ENCODE data around the gene ELOVL4. TPM values are rescaled to one million over a fixed set of nuclear protein-coding genes. Genes with fewer than 3 reads are reported as not detected.

Gene ELOVL4
- total RNA-seq = 0.41 TPM
- long read RNA-seq, partial matches to known transcripts = 0 of 2 reads
- long read RNA-seq, other reads (novel, unspliced or antisense) = 0 of 2 reads

DNA sequence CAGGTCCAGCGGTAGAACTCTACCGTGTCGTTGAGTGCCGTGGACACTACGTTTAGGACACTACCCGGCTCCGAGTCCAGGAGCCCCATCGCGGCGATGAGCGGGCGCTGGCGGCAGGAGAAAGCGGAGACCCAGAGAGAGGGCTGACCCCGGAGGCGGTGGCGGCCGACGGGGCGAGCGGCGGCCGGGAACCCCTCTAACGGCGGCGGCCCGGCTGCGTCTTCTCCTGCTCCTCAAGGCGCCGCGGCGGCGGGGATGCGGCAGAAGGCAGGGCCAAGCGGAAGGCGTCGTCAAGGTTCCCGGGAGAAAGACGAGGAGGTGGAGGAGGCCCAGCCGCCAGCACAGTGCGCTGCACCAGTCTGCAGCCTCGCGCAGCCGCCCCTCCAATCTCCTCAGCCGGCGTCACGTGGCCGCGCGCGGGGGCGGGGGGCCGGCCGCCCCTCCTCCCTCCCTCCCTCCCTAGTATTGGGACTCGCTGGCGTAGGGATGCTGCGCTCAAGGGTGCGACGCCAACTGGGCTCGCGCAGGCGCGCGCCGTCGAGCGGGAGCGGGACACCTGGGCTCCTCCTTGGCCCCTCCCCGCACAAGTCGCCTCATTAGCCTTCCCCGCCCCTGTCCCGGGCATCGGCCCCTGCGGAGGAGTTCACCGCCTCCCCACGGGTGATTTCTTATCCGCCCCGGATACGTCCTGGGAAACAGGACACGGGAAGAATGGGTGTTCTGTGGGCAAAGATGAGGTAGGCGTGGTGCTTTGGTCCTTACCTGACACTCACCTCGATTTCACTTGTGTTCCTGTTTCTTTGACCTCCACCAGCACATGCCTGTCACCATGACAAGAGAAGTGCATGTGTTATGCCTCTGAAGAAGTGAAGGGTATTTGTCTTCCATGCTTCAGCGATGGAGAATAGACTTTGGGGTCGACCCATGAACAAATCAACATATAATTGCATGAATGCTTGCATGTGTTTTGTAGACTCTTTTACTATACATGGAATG lies at the start of gene ELOVL4:
Gene ELOVL4 (minus strand): TSS at position 363 of the 996 bp plus-strand sequence. CDS start 274 bp downstream, at position 89.
- peak; percentile 94 for ATAC-seq

DNA sequence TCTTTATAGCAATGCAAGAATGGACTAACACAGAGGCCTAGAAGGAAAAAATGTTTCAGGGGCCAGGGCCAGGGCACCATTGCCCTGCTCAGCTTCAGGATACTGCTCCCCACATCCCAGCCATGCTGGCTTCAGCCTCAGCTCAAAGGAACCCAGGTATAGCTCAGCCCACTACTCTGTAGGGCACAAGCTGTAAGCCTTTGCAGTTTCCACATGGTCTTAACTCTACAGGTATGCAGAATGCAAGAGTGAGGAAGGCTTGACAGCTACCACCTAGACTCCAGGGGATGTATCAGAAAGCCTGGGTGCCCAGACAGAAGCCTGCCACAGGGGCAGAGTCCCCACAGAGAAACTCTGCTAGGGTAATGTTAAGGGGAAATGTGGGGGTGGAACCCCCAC lies 46.6 kb upstream of the ELOVL4 start:
- ATAC-seq (no peak), DNase-seq (ENCODE audit: missing footprints) (no peak)
- intact Hi-C loops (cut with DNase I) = no loop called here

More for the DNA sequence above, at the start of gene ELOVL4:
- intact Hi-C loops (cut with DNase I) = loop anchor here (10.0 kb wide), 1 partner anchor 147 kb away; no protein-coding TSS in a partner anchor
- peak; percentile 71 for DNase-seq (ENCODE audit: missing footprints)

DNA sequence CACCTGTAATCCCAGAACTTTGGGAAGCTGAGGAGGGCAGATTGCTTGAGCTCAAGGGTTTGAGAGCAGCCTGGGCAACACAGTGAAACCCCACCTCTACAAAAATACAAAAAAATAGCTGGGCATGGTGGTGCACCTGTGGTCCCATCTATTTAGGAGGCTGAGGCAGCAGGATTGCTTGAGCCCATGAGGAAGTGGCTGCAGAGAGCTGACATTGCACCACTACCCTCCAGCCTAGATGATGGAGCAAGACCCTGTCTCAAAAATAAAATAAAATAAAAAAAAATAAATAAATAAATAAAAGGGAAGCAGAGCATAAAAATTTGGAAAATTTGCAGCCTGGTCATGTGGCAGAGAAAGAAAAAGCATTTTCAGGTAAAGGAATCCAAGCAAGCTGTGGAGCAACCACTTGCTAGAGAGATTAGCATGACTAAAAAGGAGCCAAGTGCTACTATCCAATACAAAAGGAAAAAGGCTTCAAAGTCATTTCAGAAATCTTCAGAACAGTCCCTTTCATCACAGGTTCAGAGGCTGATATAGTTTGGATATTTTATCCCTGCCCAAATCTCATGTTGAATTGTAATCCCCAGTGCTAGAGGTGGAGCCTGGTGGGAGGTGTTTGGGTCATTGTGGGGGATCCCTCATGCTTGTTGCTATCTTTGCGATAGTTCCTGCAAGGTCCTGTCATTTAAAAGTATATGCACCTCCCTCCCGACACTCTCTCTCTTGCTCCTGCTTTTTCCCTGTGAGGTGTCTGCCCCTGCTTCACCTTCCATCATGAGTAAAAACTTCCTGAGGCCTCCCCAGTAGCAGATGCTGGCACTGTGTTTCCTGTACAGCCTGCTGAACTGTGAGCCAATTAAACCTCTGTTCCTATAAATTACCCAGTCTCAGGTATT lies 45.9 kb upstream of the ELOVL4 start:
- no peak for ATAC-seq
- intact Hi-C loops (cut with DNase I) = no loop called here
- peak; percentile 30 for DNase-seq (ENCODE audit: missing footprints)

DNA sequence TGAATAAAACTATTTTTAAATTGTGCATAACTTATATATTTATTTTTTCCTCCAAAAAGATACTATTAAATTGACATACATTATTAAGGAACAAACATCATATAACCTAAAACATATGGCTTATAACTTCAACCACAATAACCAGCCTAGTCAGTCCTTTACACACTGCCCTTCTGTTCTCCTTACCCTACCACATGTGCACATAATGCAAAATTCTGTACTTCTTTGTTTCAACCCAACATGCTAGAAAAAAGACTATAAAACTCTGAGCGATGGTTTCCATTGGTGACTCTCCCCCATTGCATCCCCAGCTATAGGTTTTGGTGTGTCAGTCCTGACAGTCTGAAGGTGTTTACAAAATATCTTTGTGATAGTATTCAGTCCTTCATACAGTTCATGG lies 42.3 kb upstream of the ELOVL4 start:
- no peak for DNase-seq (ENCODE audit: missing footprints)
- intact Hi-C loops (cut with DNase I) = no loop called here
- ATAC-seq = no peak

DNA sequence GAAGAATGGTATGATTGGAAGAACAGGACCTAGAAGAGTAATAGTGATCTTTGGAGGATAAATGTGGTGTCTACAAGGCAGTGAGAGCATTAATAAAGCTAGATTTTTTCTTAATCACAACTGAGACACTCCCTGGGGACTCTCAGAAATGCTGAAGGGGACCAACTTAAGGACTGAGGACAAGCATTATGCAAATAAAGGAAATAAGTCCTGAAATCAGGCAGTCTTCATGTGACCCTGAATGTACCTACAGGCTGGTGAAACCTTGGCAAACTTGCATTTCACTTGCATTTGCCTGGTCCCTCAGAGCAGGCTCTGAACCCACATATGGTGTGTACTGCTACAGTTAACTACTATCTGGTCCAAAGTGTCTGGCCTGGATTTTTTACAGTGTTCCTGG lies 37.8 kb upstream of the ELOVL4 start:
- no peak for ATAC-seq

DNA sequence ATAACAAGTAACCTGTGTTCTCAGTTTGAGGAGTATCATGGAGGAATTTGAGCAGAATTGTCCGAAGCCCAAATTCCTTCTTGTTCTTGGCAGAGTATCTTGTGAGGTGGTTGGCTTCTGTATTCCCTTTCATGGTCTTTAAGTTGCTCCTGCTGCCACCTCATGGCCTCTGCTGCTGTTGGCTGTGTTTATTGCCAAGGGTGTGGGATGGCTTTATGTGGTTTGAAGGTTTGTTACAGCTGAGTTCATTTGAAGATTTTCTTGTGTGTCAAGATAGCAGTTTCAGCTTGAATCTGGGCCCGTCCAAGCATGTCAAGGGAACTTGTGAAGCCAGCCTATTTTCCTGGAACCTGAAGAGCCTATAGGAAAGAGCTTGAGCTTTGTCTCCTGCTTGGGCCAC lies 36.9 kb upstream of the ELOVL4 start:
- intact Hi-C loops (cut with DNase I) = no loop called here
- no peak for DNase-seq (ENCODE audit: missing footprints)
- no peak for ATAC-seq

More for the DNA sequence above, 37.8 kb upstream of the ELOVL4 start:
- DNase-seq (ENCODE audit: missing footprints) = no peak
- intact Hi-C loops (cut with DNase I) = no loop called here

DNA sequence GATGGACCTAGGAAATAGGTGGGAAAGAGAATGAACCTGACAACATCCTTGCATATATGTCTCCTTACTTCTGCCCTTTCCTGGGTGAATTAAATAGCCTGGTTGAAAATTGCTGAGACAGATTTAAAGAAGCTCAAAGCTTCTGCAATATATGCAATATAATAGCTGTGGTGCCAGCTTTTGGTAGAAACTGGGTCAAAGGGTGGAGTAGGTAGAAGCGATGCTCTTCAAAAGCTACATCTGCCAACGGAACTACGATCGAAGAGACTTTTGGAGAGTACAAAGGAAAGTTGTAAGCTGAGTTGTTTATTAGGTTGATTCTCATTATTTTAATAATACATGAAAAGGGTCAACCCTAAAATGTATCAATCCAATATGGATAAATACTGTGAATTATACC lies 34.3 kb upstream of the ELOVL4 start:
- intact Hi-C loops (cut with DNase I) = no loop called here
- ATAC-seq (no peak), DNase-seq (ENCODE audit: missing footprints) (no peak)

DNA sequence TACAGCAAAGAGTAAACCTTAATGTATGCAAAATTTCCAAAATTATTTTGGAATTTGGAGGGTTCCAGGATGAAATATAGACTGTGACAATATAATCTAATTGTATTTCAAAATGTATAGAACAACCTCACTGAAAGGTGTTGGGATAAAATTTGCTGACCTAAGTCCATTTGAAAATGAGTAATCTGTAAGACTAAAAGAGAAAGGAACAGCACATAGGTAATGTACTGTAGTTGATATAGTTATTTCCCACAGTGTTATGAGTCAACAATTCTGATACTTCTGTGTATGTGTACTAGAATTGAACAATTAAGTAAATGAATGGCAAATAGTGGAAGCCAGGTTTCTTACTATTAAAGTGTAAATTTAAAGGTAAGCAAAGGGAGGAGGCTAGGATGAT lies 23.8 kb upstream of the ELOVL4 start:
- DNase-seq (ENCODE audit: missing footprints) (no peak), ATAC-seq (no peak)
- intact Hi-C loops (cut with DNase I) = no loop called here

DNA sequence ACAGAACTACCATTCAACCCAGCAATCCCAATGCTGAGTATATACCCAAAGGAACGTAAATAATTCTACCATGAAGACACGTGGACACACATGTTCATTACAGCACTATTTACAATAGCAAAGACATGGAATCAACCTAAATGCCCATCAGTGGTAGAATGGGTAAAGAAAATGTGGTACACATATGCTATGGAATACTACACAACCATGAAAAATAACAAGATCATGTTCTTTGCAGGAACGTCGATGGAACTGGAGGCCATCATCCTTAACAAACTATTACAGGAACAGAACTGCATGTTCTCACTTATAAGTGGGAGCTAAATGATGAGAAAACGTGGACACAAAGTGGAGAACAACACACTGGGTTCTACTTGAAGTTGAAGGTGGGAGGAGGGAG lies 22.4 kb upstream of the ELOVL4 start:
- intact Hi-C loops (cut with DNase I) = no loop called here
- DNase-seq (ENCODE audit: missing footprints) (no peak), ATAC-seq (no peak)

DNA sequence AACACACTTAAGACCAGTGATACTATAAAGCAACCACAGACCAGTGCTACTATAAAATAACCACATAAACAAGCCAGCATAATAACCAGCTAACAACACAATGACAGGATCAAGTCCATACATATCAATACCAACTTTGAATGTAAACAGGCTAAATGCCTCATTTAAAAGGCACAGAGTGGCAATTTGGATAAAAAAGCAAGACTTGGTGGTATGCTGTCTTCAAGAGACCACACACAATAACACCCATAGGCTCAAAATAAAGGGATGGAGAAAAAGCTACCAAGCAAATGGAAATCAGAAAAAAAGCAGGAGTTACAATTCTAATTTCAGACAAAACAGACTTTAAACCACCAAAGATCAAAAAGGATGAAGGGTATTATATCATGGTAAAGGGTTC lies 19.8 kb upstream of the ELOVL4 start:
- ATAC-seq = no peak

DNA sequence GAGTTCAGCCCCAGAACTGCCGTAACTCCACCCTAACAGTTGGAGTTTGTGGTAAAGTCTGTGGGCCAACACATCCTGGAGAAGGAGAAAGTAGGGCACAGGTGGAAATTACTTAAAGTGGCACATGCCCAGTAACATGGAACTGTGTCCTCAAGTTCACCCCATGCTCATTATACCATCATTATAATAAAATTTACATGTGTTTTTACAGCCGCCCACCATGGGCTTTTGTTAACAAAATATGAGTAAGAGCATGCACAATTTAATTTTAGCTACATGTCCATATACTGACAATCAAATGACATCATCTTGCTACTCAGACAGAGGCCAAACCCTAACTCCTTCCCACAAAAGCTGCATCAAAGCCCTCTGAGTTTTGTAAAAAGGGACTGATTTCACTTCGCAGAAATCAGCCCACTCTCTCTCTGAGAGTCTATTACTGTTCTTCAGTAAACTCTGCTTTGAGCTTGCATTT lies 17.3 kb upstream of the ELOVL4 start:
- intact Hi-C loops (cut with DNase I) = no loop called here
- no peak for DNase-seq (ENCODE audit: missing footprints)
- ATAC-seq = no peak

More for the DNA sequence above, 19.8 kb upstream of the ELOVL4 start:
- no peak for DNase-seq (ENCODE audit: missing footprints)
- intact Hi-C loops (cut with DNase I) = no loop called here

DNA sequence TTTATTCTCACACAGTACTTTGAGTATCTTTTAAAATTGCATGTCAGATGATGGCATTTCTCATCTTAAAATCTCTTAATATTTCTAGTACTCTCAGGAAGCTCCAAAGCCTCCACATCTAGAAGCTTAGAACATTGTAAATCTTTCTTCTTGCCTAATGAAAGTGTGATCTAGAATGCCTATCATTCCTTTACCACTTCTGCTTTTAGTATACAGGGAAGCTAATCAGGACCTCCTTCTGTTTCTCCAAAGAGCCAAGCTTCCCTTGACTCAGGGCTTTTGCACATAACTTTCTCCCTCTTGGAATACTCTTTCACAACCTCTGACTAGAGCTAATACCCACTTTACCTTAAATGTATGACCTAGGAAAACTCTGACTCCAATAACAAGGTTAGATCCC lies 7.5 kb upstream of the ELOVL4 start:
- no peak for DNase-seq (ENCODE audit: missing footprints)

DNA sequence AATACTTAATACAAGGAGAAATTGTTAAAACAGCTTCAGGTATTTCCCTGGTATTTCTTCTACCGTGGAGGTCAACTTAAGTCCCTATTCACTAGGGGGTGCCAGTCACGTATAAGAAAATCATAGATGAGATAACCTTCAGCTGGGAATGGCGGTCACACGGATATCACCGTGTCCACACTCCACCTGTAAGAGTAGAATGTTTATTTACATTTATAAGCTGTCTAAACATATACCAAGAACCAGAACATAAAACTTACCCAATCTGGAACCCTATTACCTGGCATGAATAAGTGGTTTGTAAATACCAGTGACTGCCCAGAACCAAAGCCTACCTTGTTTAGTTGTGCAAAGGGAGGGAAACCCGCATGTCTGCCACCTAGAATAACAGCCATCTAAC lies 1.9 kb upstream of the ELOVL4 start:
- DNase-seq (ENCODE audit: missing footprints) = no peak
- intact Hi-C loops (cut with DNase I) = loop anchor here (10.0 kb wide), 1 partner anchor 146 kb away; no protein-coding TSS in a partner anchor
- no peak for ATAC-seq

More for the DNA sequence above, 7.5 kb upstream of the ELOVL4 start:
- no peak for ATAC-seq
- intact Hi-C loops (cut with DNase I) = no loop called here

DNA sequence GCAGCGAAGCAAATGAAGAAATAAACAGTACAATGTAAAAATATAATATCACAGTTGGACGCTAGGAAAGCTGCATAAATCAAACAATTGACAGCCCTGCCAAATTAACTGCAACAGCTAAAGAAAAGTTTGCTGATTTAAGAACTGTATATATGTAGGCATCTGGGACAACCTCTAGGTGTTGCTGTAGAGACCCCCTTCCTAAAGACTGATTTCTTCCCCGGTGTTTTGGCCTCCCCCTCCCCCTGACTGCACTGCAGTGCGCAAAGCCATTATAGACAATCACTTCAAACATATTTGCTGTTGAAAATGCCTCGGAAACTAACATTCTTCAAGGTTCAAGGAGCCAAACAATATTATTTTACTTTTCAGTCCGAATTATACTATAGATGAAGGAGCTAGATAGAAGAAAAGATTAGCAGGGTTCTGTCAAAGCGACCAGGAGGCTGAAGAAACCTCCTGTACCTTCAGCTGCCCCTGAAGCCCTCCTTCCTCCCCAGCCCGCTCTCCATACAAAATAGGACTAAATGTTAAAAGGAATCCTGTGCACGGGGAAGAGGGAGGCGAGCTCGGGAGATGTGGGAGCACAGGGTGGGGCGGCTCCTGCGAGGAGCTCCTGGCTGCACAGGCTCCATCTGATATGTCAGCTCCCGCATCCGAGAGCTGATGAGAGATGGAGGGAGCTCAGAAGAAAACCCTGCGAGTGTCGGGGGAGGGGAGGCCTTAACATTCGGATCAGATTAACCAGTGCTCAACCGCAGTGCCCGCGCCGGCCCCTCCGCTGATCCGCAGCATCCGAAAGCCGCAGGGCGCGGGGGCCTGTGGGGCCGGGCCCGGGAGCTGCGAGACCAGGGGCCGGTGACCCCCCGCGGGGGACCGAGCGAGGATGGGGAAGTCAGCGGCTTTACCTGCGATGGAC lies 822 bp downstream of the ELOVL4 start:
- ATAC-seq (peak; percentile 47), DNase-seq (ENCODE audit: missing footprints) (no peak)
- intact Hi-C loops (cut with DNase I) = loop anchor here (10.0 kb wide), 1 partner anchor 148 kb away; no protein-coding TSS in a partner anchor

DNA sequence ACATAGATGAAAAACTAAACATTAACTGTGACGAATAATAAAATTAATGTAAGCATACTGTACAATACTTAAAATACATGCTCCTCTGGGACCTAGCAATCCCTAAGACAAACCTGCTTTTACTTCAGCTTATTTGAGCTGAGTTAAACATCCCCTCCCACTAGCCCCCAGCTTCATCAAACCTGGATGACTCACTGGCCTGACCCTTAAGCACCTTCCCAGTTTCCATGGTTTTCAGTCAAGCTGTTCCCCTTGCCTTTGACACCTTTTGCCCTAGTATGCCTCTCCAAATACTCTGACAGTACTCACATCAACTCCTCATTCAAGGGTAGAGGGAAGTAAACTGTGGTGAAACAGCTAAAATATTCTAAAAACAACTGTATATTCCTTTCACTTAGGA lies 4.2 kb downstream of the ELOVL4 start:
- DNase-seq (ENCODE audit: missing footprints) (no peak), ATAC-seq (no peak)
- intact Hi-C loops (cut with DNase I) = loop anchor here (10.0 kb wide), 1 partner anchor 152 kb away; no protein-coding TSS in a partner anchor

DNA sequence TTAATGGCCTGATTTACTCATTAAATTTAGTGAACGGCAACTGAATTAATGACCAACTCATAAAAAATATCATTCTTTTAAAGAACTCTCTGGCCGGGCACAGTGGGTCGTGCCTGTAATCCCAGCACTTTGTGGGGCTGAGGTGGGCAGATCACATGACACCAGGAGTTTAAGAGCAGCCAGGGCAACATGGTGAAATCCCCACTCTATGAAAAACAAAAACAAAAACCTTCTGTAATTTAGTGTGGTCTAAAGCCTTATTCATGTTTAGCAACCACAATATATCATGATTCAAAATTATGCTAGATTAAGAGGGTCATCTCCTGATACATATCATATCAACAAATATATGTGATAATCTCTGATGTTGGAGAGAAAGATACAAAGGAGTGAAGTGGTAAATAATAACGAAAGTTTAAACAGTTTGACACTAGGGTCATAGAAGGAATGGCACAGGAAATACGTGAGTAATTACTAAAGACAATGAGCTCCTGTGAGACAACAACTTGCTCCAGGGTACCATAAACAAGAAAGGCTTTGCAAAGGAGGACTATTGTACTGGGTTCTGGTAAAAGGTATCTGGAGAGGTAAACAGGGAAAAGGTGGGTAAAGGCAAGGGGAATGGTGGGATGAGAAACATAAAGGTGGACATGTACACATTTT lies 5.7 kb downstream of the ELOVL4 start:
- no peak for DNase-seq (ENCODE audit: missing footprints)
- intact Hi-C loops (cut with DNase I) = loop anchor here (10.0 kb wide), 1 partner anchor 153 kb away; no protein-coding TSS in a partner anchor
- no peak for ATAC-seq

DNA sequence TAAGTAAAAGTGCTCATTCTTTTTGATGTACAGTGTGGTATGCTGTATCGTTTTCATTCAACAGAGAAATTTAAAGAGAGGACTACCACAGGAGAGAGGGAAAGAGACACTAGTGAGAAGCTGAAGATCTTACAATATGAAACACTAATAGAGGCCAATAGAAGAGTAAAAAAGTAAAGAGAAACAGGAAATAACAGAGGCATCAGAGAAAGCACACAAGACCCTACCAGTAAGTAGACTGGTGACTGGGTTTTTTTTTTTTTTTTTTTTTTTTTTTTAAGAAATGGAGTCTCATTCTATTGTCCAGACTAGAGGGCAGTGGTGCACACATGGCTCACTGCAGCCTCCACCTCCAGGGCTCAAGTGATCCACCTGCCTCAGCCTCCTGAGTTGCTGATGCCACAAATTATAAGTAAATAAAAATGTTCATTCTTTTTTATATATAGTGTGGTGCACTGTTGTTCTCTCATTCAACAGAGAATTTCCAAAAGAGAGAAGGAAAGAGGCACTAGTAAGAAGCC lies 18.8 kb downstream of the ELOVL4 start:
- intact Hi-C loops (cut with DNase I) = no loop called here
- no peak for ATAC-seq
- no peak for DNase-seq (ENCODE audit: missing footprints)
